GM19240 (cell line): ENCODE results near the gene OPN1LW.
"Not testable (repeated sequence)": the region's sequence is repeated elsewhere in the genome, so short reads cannot be mapped to it uniquely, and the experiment has no call there.

Source experiments
- DNase-seq: peaks from one replicate; pipeline ENCODE4 v3.0.0; 2011; ENCODE audit warnings: low spot score; ENCODE audit not compliant: insufficient read length

The OPN1LW gene

GRCh38 chrX:154132366-154132765 is 11.7 kb upstream of the OPN1LW start:
- DNase-seq, result no peak

GRCh38 chrX:154135458-154136229 is 8.4 kb upstream of the OPN1LW start:
- no peak for DNase-seq

- DNase-seq, result peak; percentile 38
These were observed 7.3 kb upstream of the OPN1LW start for GRCh38 chrX:154136627-154137161.

GRCh38 chrX:154138857-154139256 is 5.2 kb upstream of the OPN1LW start:
- DNase-seq, result no peak

- DNase-seq, result no peak
These were observed 3.8 kb upstream of the OPN1LW start for GRCh38 chrX:154140206-154140605.

- DNase-seq, result no peak
These were observed 3.3 kb upstream of the OPN1LW start for GRCh38 chrX:154140742-154141141.

GRCh38 chrX:154142386-154142785 is 1.7 kb upstream of the OPN1LW start:
- no peak for DNase-seq

GRCh38 chrX:154142950-154143745 is 895 bp upstream of the OPN1LW start:
- DNase-seq, result no peak

- not testable (repeated sequence) for DNase-seq
These were observed 7.0 kb downstream of the OPN1LW start for GRCh38 chrX:154151030-154151429.

- DNase-seq, result not testable (repeated sequence)
These were observed 12.2 kb downstream of the OPN1LW start for GRCh38 chrX:154156221-154156620.

GRCh38 chrX:154157207-154157606 is 13.2 kb downstream of the OPN1LW start:
- not testable (repeated sequence) for DNase-seq

GRCh38 chrX:154159345-154159744 is 15.3 kb downstream of the OPN1LW start:
- not testable (repeated sequence) for DNase-seq

GRCh38 chrX:154164902-154165301 is 20.9 kb downstream of the OPN1LW start:
- DNase-seq, result not testable (repeated sequence)

GRCh38 chrX:154168384-154168783 is 24.3 kb downstream of the OPN1LW start:
- not testable (repeated sequence) for DNase-seq

- not testable (repeated sequence) for DNase-seq
These were observed 28.5 kb downstream of the OPN1LW start for GRCh38 chrX:154172535-154172943.

GRCh38 chrX:154174356-154174755 is 30.3 kb downstream of the OPN1LW start:
- DNase-seq, result not testable (repeated sequence)

GRCh38 chrX:154182296-154182695 is 38.3 kb downstream of the OPN1LW start, which contains the start of gene OPN1MW:
Gene OPN1MW (plus strand): TSS chrX:154182596. CDS start chrX:154182678, 82 bp downstream.
- DNase-seq, result not testable (repeated sequence)

- DNase-seq, result not testable (repeated sequence)
These were observed 39.8 kb downstream of the OPN1LW start for GRCh38 chrX:154183794-154184193.

- DNase-seq, result not testable (repeated sequence)
These were observed 48.8 kb downstream of the OPN1LW start for GRCh38 chrX:154192846-154193245.

- DNase-seq, result not testable (repeated sequence)
These were observed 50.3 kb downstream of the OPN1LW start for GRCh38 chrX:154194316-154194715.

- DNase-seq, result not testable (repeated sequence)
These were observed 52.4 kb downstream of the OPN1LW start for GRCh38 chrX:154196466-154196865.
